Stimulated activated CD8-positive, alpha-beta memory T cell treated with anti-CD3 and anti-CD28 coated beads, Interleukin-4, amount 100 ng/mL, for 4 hours (primary cell): ENCODE measurements around the gene DSTYK.
"Not testable (repeated sequence)": the region's sequence is repeated elsewhere in the genome, so short reads cannot be mapped to it uniquely, and the experiment has no call there.

ENCODE experiments used
- DNase-seq, 2 donors: peaks; one replicate each; pipeline ENCODE4 v3.0.0-alpha.2; 2020; ENCODE audit warnings: low read depth in 2 of 2, low spot score in 1 of 2

The DSTYK gene

GRCh38 chr1:205172729-205173366 lies 38.7 kb downstream of the DSTYK start:
- DNase-seq = no peak

- DNase-seq = no peak
Observed at GRCh38 chr1:205171369-205171768, 40.1 kb downstream of the DSTYK start.

GRCh38 chr1:205170532-205171269 lies 40.8 kb downstream of the DSTYK start:
- no peak for DNase-seq

GRCh38 chr1:205169248-205169647 lies 42.3 kb downstream of the DSTYK start:
- DNase-seq = no peak

- no peak for DNase-seq
Observed at GRCh38 chr1:205168291-205168690, 43.2 kb downstream of the DSTYK start.

GRCh38 chr1:205162301-205162700 lies 49.2 kb downstream of the DSTYK start:
- no peak for DNase-seq

GRCh38 chr1:205161076-205161475 lies 50.4 kb downstream of the DSTYK start:
- DNase-seq = no peak

GRCh38 chr1:205158048-205158616 lies 53.4 kb downstream of the DSTYK start:
- DNase-seq = no peak

- not testable (repeated sequence) for DNase-seq
Observed at GRCh38 chr1:205155665-205156377, 55.7 kb downstream of the DSTYK start.

- DNase-seq = no peak
Observed at GRCh38 chr1:205152505-205152904, 59.0 kb downstream of the DSTYK start.

GRCh38 chr1:205150651-205151428 lies 60.7 kb downstream of the DSTYK start:
- no peak for DNase-seq

- no peak for DNase-seq
Observed at GRCh38 chr1:205147191-205147835, 64.2 kb downstream of the DSTYK start.

- DNase-seq = no peak
Observed at GRCh38 chr1:205144751-205145150, 66.8 kb downstream of the DSTYK start.

GRCh38 chr1:205144046-205144720 lies 67.3 kb downstream of the DSTYK start:
- DNase-seq = no peak

- DNase-seq = no peak
Observed at GRCh38 chr1:205142102-205142469, 69.4 kb downstream of the DSTYK start.

- DNase-seq = peak; percentile 37 to 42
Observed at GRCh38 chr1:205141236-205142101, 70.0 kb downstream of the DSTYK start.

GRCh38 chr1:205140113-205140512 lies 71.4 kb downstream of the DSTYK start:
- no peak for DNase-seq

- no peak for DNase-seq
Observed at GRCh38 chr1:205137901-205138300, 73.6 kb downstream of the DSTYK start.

GRCh38 chr1:205133287-205133686 lies 78.2 kb downstream of the DSTYK start:
- no peak for DNase-seq
